H1 (cell line): ENCODE results near the gene SGMS1.

Experiments used
- ATF3 ChIP-seq: IDR thresholded peaks from 2 replicates; pipeline ENCODE4 v1.6.1; 2011; ENCODE audit warnings: low read depth, mild to moderate bottlenecking, low read length; ENCODE audit not compliant: insufficient read depth
- CEBPB ChIP-seq: IDR thresholded peaks from 2 replicates; pipeline ENCODE4 v1.6.1; 2012; ENCODE audit warnings: low read depth, low read length
- CHD1 ChIP-seq: IDR thresholded peaks from 2 replicates; pipeline ENCODE4 v1.6.1; 2012; ENCODE audit warnings: low read depth, low read length, improper control_type of control experiment
- CTCF ChIP-seq, 3 experiments: IDR thresholded peaks; 1 replicate in 2 of 3; 2 replicates in 1 of 3; pipeline versions ENCODE4 v1.5.1 to v1.6.1; 2011; ENCODE audit warnings: low read length in 3 of 3, mild to moderate bottlenecking in 3 of 3, inconsistent platforms in 2 of 3, low read depth in 1 of 3, moderate library complexity in 1 of 3; ENCODE audit not compliant: insufficient read depth in 1 of 3; ENCODE audit errors: control extremely low read depth in 1 of 3
- EGR1 ChIP-seq: IDR thresholded peaks from 2 replicates; pipeline ENCODE4 v1.6.1; 2011; ENCODE audit warnings: low read depth, low read length, borderline replicate concordance
- MAX ChIP-seq: IDR thresholded peaks from 2 replicates; pipeline ENCODE4 v1.6.1; 2012; ENCODE audit warnings: inconsistent platforms
- POLR2A ChIP-seq, 2 experiments: IDR thresholded peaks; 1 replicate in 1 of 2; 2 replicates in 1 of 2; pipeline ENCODE4 v1.6.1; 2011; ENCODE audit warnings: low read depth in 2 of 2, low read length in 2 of 2, mild to moderate bottlenecking in 2 of 2; ENCODE audit errors: control extremely low read depth in 1 of 2
- POLR2AphosphoS5 ChIP-seq: IDR thresholded peaks from 2 replicates; pipeline ENCODE4 v1.6.1; 2011; ENCODE audit warnings: low read depth, low read length
- RNF2 ChIP-seq: fragments of 200-900, 300-1000 bp; sonication (generic); IDR thresholded peaks from 2 replicates; pipeline ENCODE4 v1.7.1; 2016; ENCODE audit warnings: borderline replicate concordance, low read depth, mild to moderate bottlenecking, antibody characterized with exemption, low read length; ENCODE audit not compliant: poor library complexity, severe bottlenecking; ENCODE audit errors: missing control alignments
- RXRA ChIP-seq: IDR thresholded peaks from 2 replicates; pipeline ENCODE4 v1.6.1; 2011; ENCODE audit warnings: low read depth, mild to moderate bottlenecking, low read length, moderate library complexity; ENCODE audit not compliant: insufficient read depth
- SIRT6 ChIP-seq: IDR thresholded peaks from one replicate; pipeline ENCODE4 v1.7.1; 2012; ENCODE audit warnings: low read length, inconsistent platforms
- TAF7 ChIP-seq: optimal IDR thresholded peaks from 2 replicates; pipeline ENCODE3; 2011; ENCODE audit warnings: low read depth, mild to moderate bottlenecking, inconsistent platforms, low read length, moderate library complexity, borderline replicate concordance
- USF2 ChIP-seq: IDR thresholded peaks from 2 replicates; pipeline ENCODE4 v1.6.1; 2011; ENCODE audit warnings: low read length, improper control_type of control experiment
- ZNF274 ChIP-seq: IDR thresholded peaks from 2 replicates; pipeline ENCODE4 v1.7.0; 2012; ENCODE audit warnings: low read length, borderline replicate concordance; ENCODE audit errors: extremely low read depth

GRCh38 chr10:50651808-50652207 lies 28.1 kb upstream of the SGMS1 start:
- TF ChIP-seq RXRA (no peak), CEBPB (no peak), TAF7 (no peak), CTCF (IDR thresholded peaks at IDR 0.05; ENCODE audit: control extremely low read depth in 1 of 3, insufficient read depth in 1 of 3, low read depth in 1 of 3, low read length in 3 of 3) (no peak), ATF3 (no peak), POLR2A (IDR thresholded peaks at IDR 0.05; ENCODE audit: control extremely low read depth in 1 of 2, low read depth in 2 of 2, low read length in 2 of 2) (no peak), POLR2AphosphoS5 (no peak), ZNF274 (no peak), SIRT6 (no peak), MAX (no peak), RNF2 (no peak), EGR1 (no peak), USF2 (no peak), CHD1 (no peak)
